ENCODE results near the gene FAM149B1.
A peak's percentile ranks its signal among the peaks of the same experiment; 100 is the strongest.
"Not testable (repeated sequence)": the region's sequence is repeated elsewhere in the genome, so short reads cannot be mapped to it uniquely, and the experiment has no call there.

The FAM149B1 gene

DNA sequence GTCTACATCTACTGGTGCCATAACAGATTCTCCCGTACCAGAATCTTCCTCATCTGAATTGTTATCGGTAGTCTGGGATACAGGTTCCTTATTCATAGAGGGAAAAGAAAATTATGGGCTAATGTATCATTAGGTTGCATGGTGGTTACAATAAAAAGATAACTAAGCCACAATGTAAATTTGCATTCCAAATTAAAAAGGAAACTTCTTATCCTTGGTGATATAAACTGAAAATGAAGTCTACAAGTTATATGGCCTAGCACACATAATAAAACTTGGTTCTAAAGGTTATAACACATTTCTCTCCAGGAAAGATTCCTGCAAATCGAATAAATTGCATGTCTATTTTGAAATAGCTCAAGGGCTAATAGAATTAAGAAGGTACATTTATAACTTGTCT, 33.2 kb upstream of the FAM149B1 start:
- no peak for DNase-seq (ENCODE audit: low read depth in 2 of 2)
- TF ChIP-seq, protein P1, sequence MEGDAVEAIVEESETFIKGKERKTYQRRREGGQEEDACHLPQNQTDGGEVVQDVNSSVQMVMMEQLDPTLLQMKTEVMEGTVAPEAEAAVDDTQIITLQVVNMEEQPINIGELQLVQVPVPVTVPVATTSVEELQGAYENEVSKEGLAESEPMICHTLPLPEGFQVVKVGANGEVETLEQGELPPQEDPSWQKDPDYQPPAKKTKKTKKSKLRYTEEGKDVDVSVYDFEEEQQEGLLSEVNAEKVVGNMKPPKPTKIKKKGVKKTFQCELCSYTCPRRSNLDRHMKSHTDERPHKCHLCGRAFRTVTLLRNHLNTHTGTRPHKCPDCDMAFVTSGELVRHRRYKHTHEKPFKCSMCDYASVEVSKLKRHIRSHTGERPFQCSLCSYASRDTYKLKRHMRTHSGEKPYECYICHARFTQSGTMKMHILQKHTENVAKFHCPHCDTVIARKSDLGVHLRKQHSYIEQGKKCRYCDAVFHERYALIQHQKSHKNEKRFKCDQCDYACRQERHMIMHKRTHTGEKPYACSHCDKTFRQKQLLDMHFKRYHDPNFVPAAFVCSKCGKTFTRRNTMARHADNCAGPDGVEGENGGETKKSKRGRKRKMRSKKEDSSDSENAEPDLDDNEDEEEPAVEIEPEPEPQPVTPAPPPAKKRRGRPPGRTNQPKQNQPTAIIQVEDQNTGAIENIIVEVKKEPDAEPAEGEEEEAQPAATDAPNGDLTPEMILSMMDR (IDR thresholded peaks at IDR 0.05; ENCODE audit: low read depth, low read length), result no peak

DNA sequence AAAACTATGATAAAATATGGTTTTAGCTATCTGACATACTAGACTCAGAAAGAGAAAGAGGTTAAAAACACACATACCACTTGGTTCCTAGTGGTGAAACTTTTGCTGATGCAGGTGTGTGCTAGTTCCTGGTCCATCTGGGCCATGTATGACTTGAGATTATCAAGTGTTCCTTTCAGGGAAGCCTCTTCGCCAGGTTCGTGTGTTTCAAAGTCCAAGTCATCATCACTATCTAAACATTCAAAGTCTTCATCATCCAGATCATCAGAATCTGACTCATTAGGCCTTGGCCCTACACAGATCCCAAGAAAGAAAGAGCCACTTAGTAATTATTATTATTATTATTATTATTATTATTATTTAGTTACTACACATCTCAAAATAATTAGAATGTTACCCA, 31.3 kb upstream of the FAM149B1 start:
- TF ChIP-seq, protein P1 (IDR thresholded peaks at IDR 0.05; ENCODE audit: low read depth, low read length), result no peak
- H3K4me3 ChIP-seq (replicated peaks in 1 of 2; ENCODE audit: low read depth in 2 of 2, low read length in 2 of 2), result no peak overlapping the region
- DNase-seq (ENCODE audit: low read depth in 2 of 2), result peak in 1 of 2 donors; percentile 33

More for the DNA sequence above, 33.2 kb upstream of the FAM149B1 start:
- no peak overlapping the region for H3K4me3 ChIP-seq (replicated peaks in 1 of 2; ENCODE audit: low read depth in 2 of 2, low read length in 2 of 2)

DNA sequence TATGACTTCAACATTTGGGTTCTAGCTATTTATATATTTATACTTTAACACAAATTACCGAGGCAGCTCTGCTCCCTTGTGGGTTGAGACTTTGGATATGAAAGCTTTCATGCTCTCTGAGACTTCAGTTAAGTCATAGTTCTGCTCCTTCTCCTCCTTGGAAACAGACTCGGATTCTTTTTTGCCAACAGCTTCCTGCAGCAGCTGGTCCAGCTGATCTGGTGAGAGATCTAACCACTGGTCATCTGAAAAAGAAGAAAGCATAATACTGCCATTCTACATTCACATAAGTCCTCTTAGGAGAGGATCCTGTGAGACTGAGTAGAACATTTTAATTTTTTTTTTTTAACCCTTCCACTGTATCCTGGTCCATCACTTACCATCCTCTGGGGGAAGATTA, 28.7 kb upstream of the FAM149B1 start:
- H3K4me3 ChIP-seq (replicated peaks in 1 of 2; ENCODE audit: low read depth in 2 of 2, low read length in 2 of 2), result no peak overlapping the region
- TF ChIP-seq, protein P1 (IDR thresholded peaks at IDR 0.05; ENCODE audit: low read depth, low read length), result no peak
- DNase-seq (ENCODE audit: low read depth in 2 of 2), result no peak

DNA sequence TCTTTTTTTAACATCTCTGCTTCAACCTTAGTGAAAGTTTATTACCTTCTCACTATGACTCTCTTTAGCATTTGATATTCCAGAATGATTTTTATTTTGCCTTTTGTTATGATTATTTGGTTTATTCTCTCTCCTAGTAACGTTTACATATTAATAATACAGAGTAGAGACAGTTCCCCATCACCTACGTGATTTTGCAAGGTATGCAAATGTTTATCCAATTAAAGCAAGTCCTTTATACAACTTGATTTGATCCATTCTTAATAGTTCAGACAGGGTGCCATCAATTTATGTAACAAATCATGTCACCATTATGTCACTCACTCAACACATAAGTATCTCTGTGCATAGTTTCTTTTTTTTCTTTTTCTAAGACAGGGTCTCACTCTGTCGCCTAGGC, 26.3 kb upstream of the FAM149B1 start:
- no peak for DNase-seq (ENCODE audit: low read depth in 2 of 2)
- TF ChIP-seq, protein P1 (IDR thresholded peaks at IDR 0.05; ENCODE audit: low read depth, low read length), result no peak

DNA sequence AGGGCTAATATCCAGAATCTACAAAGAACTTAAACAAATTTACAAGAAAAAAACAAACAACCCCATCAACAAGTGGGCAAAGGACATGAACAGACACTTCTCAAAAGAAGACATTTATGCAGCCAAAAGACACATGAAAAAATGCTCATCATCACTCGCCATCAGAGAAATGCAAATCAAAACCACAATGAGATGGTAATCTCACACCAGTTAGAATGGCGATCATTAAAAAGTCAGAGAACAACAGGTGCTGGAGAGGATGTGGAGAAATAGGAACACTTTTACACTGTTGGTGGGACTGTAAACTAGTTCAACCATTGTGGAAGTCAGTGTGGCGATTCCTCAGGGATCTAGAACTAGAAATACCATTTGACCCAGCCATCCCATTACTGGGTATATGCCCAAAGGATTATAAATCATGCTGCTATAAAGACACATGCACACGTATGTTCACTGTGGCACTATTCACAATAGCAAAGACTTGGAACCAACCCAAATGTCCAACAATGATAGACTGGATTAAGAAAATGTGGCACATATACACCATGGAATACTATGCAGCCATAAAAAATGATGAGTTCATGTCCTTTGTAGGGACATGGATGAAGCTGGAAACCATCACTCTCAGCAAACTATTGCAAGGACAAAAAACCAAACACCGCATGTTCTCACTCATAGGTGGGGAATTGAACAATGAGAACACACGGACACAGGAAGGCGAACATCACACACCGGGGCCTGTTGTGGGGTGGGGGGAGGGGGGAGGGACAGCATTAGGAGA, 17.1 kb upstream of the FAM149B1 start:
- H3K4me3 ChIP-seq (replicated peaks in 1 of 2; ENCODE audit: low read depth in 2 of 2, low read length in 2 of 2); DNase-seq (ENCODE audit: low read depth in 2 of 2): not testable (repeated sequence)

More for the DNA sequence above, 26.3 kb upstream of the FAM149B1 start:
- no peak overlapping the region for H3K4me3 ChIP-seq (replicated peaks in 1 of 2; ENCODE audit: low read depth in 2 of 2, low read length in 2 of 2)

DNA sequence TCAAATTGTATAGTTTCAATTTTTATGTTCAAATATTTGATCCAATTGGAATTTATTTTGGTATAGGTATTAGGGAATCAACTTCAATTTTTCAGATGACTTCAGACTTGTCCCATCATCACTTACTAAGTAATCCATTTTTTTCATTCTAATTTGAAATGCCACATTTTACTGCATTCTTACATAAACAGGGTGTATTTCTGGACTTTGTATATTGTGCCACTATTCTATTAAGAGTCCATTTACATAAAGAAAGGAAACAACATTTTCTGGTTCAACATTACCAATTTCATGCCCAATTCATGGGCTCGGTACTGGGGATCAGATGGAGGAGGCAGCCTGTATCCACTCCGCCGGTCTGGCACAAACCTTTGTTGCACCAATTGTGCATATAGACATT, 15.9 kb upstream of the FAM149B1 start:
- DNase-seq (ENCODE audit: low read depth in 2 of 2), result no peak
- no peak overlapping the region for H3K4me3 ChIP-seq (replicated peaks in 1 of 2; ENCODE audit: low read depth in 2 of 2, low read length in 2 of 2)
- TF ChIP-seq, protein P1 (IDR thresholded peaks at IDR 0.05; ENCODE audit: low read depth, low read length), result no peak

DNA sequence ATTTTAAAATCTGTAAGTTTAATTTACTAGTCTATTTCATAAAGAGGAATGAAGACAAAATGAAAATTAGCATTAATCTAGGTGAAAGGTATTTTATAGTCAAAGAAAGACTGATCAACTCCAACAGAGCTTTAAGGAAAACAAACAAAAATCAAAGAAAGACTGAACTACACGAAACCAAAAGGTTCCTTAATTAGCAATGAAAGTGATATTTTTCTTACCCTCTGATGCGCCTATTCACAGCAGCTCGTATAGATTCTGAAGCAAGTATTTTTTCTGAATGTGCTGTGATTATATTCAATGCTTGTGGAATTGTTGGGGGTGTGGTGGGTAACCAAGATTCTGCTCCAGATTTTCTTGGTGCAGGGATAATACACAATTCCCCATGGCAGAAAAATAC, 11.9 kb upstream of the FAM149B1 start:
- DNase-seq (ENCODE audit: low read depth in 2 of 2), result no peak
- TF ChIP-seq, protein P1 (IDR thresholded peaks at IDR 0.05; ENCODE audit: low read depth, low read length), result no peak
- no peak overlapping the region for H3K4me3 ChIP-seq (replicated peaks in 1 of 2; ENCODE audit: low read depth in 2 of 2, low read length in 2 of 2)

Measured in cardiac fibroblast (primary cell).